Measurements from ENCODE around the gene PPP2R5A. TPM values are rescaled to one million over a fixed set of nuclear protein-coding genes. Genes with fewer than 3 reads are reported as not detected.
A peak's percentile ranks its signal among the peaks of the same experiment; 100 is the strongest.

Gene PPP2R5A
- total and polyA plus RNA-seq, 12 donors: 44.2 to 86.8 (median 57.3) TPM

- Histone ChIP-seq H3K4me3 (no peak overlapping the region), H3K27me3 (no peaks in the 10 kb centered on the region), H3K9me3 (no peaks in the 10 kb centered on the region), H3K36me3 (no peaks in the 10 kb centered on the region), H3K4me1 (peaks cover 0 to 99% (median 76%) of the 10 kb centered on the region in 9 donors), H3K27ac (no peak overlapping the region)
- intact Hi-C loops (cut with DNase I): loop anchor here in 9 of 10 donors (2.0 to 10.0 kb wide), 10 partner anchors 35 to 224 kb away; no protein-coding TSS in a partner anchor
- no peak for ATAC-seq
- TF ChIP-seq CTCF (IDR thresholded peaks at IDR 0.05): no peak
- WGBS, 2 donors: 57 to 62% methylated on average over 4 of the region's 4 CpGs
- no peak for DNase-seq
Measured at GRCh38 chr1:212292250-212293105, 7.3 kb downstream of the PPP2R5A start.

- H3K27ac ChIP-seq: peak overlapping the region in 1 of 10 donors; percentile 19
- no peaks in the 10 kb centered on the region for H3K9me3 ChIP-seq
- H3K4me1 ChIP-seq: peaks cover 0 to 88% (median 69%) of the 10 kb centered on the region in 9 donors
- 27 to 46% methylated on average over 1 of the region's 1 CpG for WGBS, 2 donors
- no peak overlapping the region for H3K4me3 ChIP-seq
- intact Hi-C loops (cut with DNase I): loop anchor here in 9 of 10 donors (2.0 to 10.0 kb wide), 10 partner anchors 34 to 225 kb away; no protein-coding TSS in a partner anchor
- DNase-seq (no peak), ATAC-seq (peak in 1 of 8 donors; percentile 56)
- no peaks in the 10 kb centered on the region for H3K36me3 ChIP-seq
- TF ChIP-seq CTCF (IDR thresholded peaks at IDR 0.05): peak in 7 of 9 donors; percentile 8 to 53 (median 29)
- no peaks in the 10 kb centered on the region for H3K27me3 ChIP-seq
Measured at GRCh38 chr1:212293579-212293978, 8.4 kb downstream of the PPP2R5A start.

- H3K4me1 ChIP-seq: peaks cover 0 to 83% (median 64%) of the 10 kb centered on the region in 9 donors
- intact Hi-C loops (cut with DNase I): loop anchor here in 9 of 10 donors (5.0 to 10.0 kb wide), 7 partner anchors 32 to 223 kb away; no protein-coding TSS in a partner anchor
Measured at GRCh38 chr1:212294983-212295382, 9.8 kb downstream of the PPP2R5A start.

More at GRCh38 chr1:212294983-212295382, 9.8 kb downstream of the PPP2R5A start:
- DNase-seq: no peak
- no peak for TF ChIP-seq CTCF (IDR thresholded peaks at IDR 0.05)
- peak in 1 of 8 donors; percentile 50 for ATAC-seq
- Histone ChIP-seq H3K9me3 (no peaks in the 10 kb centered on the region), H3K36me3 (no peaks in the 10 kb centered on the region), H3K27ac (no peak overlapping the region), H3K27me3 (no peaks in the 10 kb centered on the region), H3K4me3 (no peak overlapping the region)
- 76 to 78% methylated on average over 3 of the region's 3 CpGs for WGBS, 2 donors

All from heart right ventricle (tissue), 16 donors.